GM12878 (cell line): ENCODE measurements around the gene HLA-DRA. TPM values are rescaled to one million over a fixed set of nuclear protein-coding genes. Genes with fewer than 3 reads are reported as not detected.

ENCODE experiments used
- BRCA1 ChIP-seq: IDR thresholded peaks from 2 replicates; pipeline ENCODE4 v1.6.1; 2011; ENCODE audit warnings: low read depth, low read length, improper control_type of control experiment
- CEBPB ChIP-seq, 2 experiments: fragments of 150-350 bp in 1 of 2; IDR thresholded peaks; 2 replicates each; pipeline ENCODE4 v1.6.1; 2012 to 2014; ENCODE audit warnings: low read depth in 2 of 2, low read length in 2 of 2, borderline replicate concordance in 1 of 2, inconsistent platforms in 1 of 2
- E2F8 ChIP-seq: fragments of 450-650 bp; IDR thresholded peaks from 2 replicates; pipeline ENCODE4 v1.6.1; 2018; ENCODE audit warnings: mild to moderate bottlenecking, low read depth, moderate library complexity; ENCODE audit not compliant: partially characterized antibody
- ETV6 ChIP-seq, 2 experiments: fragments of 450-650 bp in 1 of 2; IDR thresholded peaks in 1 of 2; conservative IDR thresholded peaks in 1 of 2; 2 replicates each; pipeline ENCODE4 v1.6.1; 2014; ENCODE audit warnings: antibody characterized with exemption in 1 of 2, borderline replicate concordance in 1 of 2, low read depth in 1 of 2, mild to moderate bottlenecking in 1 of 2, moderate library complexity in 1 of 2
- HDGF ChIP-seq: fragments of 450-650 bp; IDR thresholded peaks from 2 replicates; pipeline ENCODE4 v1.6.1; 2016; ENCODE audit warnings: antibody characterized with exemption
- KDM1A ChIP-seq: fragments of 200-600 bp; sonication (generic); IDR thresholded peaks from 2 replicates; pipeline ENCODE4 v1.6.1; 2016; ENCODE audit warnings: borderline replicate concordance
- MYB ChIP-seq: fragments of 150-350 bp; IDR thresholded peaks from 2 replicates; pipeline ENCODE4 v1.6.1; 2014; ENCODE audit warnings: mild to moderate bottlenecking, low read depth, low read length, borderline replicate concordance
- MYC ChIP-seq: IDR thresholded peaks from 2 replicates; pipeline ENCODE4 v1.6.1; 2011; ENCODE audit warnings: mild to moderate bottlenecking, low read length, moderate library complexity, inconsistent platforms; ENCODE audit not compliant: insufficient read depth, insufficient replicate concordance, insufficient read length, severe bottlenecking
- NFIC ChIP-seq: IDR thresholded peaks from 2 replicates; pipeline ENCODE4 v1.6.1; 2012; ENCODE audit warnings: low read depth, mild to moderate bottlenecking, inconsistent platforms, low read length, moderate library complexity
- PAX5 ChIP-seq: IDR thresholded peaks from 2 replicates; pipeline ENCODE4 v1.6.1; 2011; ENCODE audit warnings: low read depth, low read length, borderline replicate concordance
- PAX8 ChIP-seq: fragments of 450-650 bp; IDR thresholded peaks from 2 replicates; pipeline ENCODE4 v1.6.1; 2017; ENCODE audit warnings: mild to moderate bottlenecking, moderate library complexity
- PRDM15 ChIP-seq: fragments of 450-650 bp; formaldehyde crosslinking; IDR thresholded peaks from 2 replicates; pipeline ENCODE4 v1.4.0; 2020; ENCODE audit warnings: mild to moderate bottlenecking, moderate library complexity
- RELA ChIP-seq: fragments of 450-650 bp; IDR thresholded peaks from 2 replicates; pipeline ENCODE4 v1.8.0; 2014; ENCODE audit warnings: borderline replicate concordance; ENCODE audit not compliant: partially characterized antibody
- TARDBP ChIP-seq: IDR thresholded peaks from 2 replicates; pipeline ENCODE4 v1.6.1; 2016; ENCODE audit warnings: borderline replicate concordance
- TBL1XR1 ChIP-seq: IDR thresholded peaks from 2 replicates; pipeline ENCODE4 v1.6.1; 2012; ENCODE audit warnings: low read depth, low read length, improper control_type of control experiment
- TCF7 ChIP-seq: IDR thresholded peaks from 2 replicates; pipeline ENCODE4 v1.6.1; 2014; ENCODE audit warnings: antibody characterized with exemption, borderline replicate concordance
- USF1 ChIP-seq: IDR thresholded peaks from 2 replicates; pipeline ENCODE4 v1.6.1; 2011; ENCODE audit warnings: borderline replicate concordance, low read depth, mild to moderate bottlenecking, moderate library complexity, mixed read lengths, low read length; ENCODE audit not compliant: insufficient read depth; ENCODE audit errors: extremely low read length
- ZBTB33 ChIP-seq: fragments of 450-650 bp; IDR thresholded peaks from 2 replicates; pipeline ENCODE4 v1.6.1; 2017; ENCODE audit warnings: mild to moderate bottlenecking
- ZNF207 ChIP-seq: fragments of 450-650 bp; IDR thresholded peaks from 2 replicates; pipeline ENCODE4 v1.6.1; 2014; ENCODE audit warnings: antibody characterized with exemption, mild to moderate bottlenecking, borderline replicate concordance
- polyA plus RNA-seq, 11 experiments: library from polyadenylated mRNA; depleted of rRNA in 4 of 11; unstranded in 6 of 11; stranded (reverse) in 5 of 11; fragments of >200 nt; fragmentation: Nextera tagmentation in 4 of 11; fragmentation: Illumina TruSeq in 1 of 11; extraction: Ambion mirVana in 4 of 11; extraction: Trizol in 1 of 11; gene quantifications; 1 replicate in 1 of 11; 2 replicates in 10 of 11; pipeline versions ENCODE4 v1.2.1 to v1.2.3, GENCODE V29; 2011 to 2016; ENCODE audit warnings: inconsistent platforms in 2 of 11, missing spikeins in 2 of 11, low read depth in 1 of 11
- total RNA-seq, 4 experiments: library from RNA; depleted of rRNA in 3 of 4; stranded (reverse); fragments of >200 nt in 3 of 4; fragmentation: Illumina TruSeq in 1 of 4; extraction: Trizol in 1 of 4; gene quantifications; 2 replicates each; pipeline versions ENCODE4 v1.2.1 to v1.2.3, GENCODE V29; 2013 to 2021

HLA-DRA gene
- total and polyA plus RNA-seq, 10 of the 15 experiments (the other 5 are each of a cell fraction or from before 2014, with no cell fraction given), result 2,040 to 7,093 (median 2,859) TPM

- no peak for TF ChIP-seq USF1
- TF ChIP-seq TARDBP, result 0 out of 2 replicates have a peak, but pooled peaks have one; percentile 55
- TF ChIP-seq CEBPB (IDR thresholded peaks at IDR 0.05; ENCODE audit: borderline replicate concordance in 1 of 2, low read depth in 2 of 2, low read length in 2 of 2), result peak; percentile 75 to 93; a peak in 2 of 4 replicates
- peak; percentile 61; the same call in 1 of the 2 replicates for TF ChIP-seq ZNF207
- TF ChIP-seq MYC, result no peak
- no peak for TF ChIP-seq PAX8
- TF ChIP-seq PRDM15 (CRISPR knock-in tag), result 0 out of 2 replicates have a peak, but pooled peaks have one; percentile 41
- no peak for TF ChIP-seq KDM1A
- TF ChIP-seq HDGF, result no peak
- no peak for TF ChIP-seq E2F8
- TF ChIP-seq ETV6 (conservative IDR thresholded peaks at IDR 0.05 in 1 of 2, IDR thresholded peaks at IDR 0.05 in 1 of 2; ENCODE audit: borderline replicate concordance in 1 of 2, low read depth in 1 of 2), result peak in 1 of 2 experiments; percentile 36; a peak in 1 of 4 replicates
- TF ChIP-seq BRCA1, result no peak
- peak; percentile 4 for TF ChIP-seq RELA
- TF ChIP-seq MYB, result 0 out of 2 replicates have a peak, but pooled peaks have one; percentile 14
- TF ChIP-seq ZBTB33, result 0 out of 2 replicates have a peak, but pooled peaks have one; percentile 16
- TF ChIP-seq PAX5, result 0 out of 2 replicates have a peak, but pooled peaks have one; percentile 29
- peak; percentile 77 for TF ChIP-seq NFIC
- TF ChIP-seq TBL1XR1, result 0 out of 2 replicates have a peak, but pooled peaks have one; percentile 21
- peak; percentile 59 for TF ChIP-seq TCF7
Observed at GRCh38 chr6:32439602-32440214, at the start of gene HLA-DRA (continued).
